Stimulated activated CD4-positive, alpha-beta T cell treated with anti-CD3 and anti-CD28 coated beads, Interleukin-12 subunit alpha, Interleukin-12 subunit beta, amount 100 ng/mL, for 4 hours (primary cell): ENCODE results near the gene SEC24B.
"Not testable (repeated sequence)": the region's sequence is repeated elsewhere in the genome, so short reads cannot be mapped to it uniquely, and the experiment has no call there.

Source experiments
- DNase-seq: peaks from one replicate; pipeline ENCODE4 v3.0.0-alpha.2; 2020

The SEC24B gene

DNA sequence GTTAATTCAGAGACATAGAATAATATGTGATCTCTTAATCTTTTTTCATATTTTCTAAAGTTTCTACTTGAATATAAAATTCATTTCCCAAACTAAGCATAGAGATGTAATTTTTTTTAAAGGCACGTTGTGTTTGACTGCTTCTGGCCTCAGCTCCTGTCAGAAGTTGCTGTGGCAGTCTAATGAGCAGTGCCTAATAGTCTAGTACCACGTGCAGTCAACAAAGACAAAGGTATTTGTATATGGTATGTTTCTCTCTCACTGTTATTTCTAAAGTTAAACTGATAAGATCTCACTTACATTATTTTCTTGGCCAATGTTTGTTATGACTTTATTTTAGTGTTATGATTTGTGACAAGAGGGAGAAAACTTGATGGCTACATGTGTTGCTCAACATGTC, 77.8 kb downstream of the SEC24B start:
- no peak for DNase-seq

GRCh38 chr4:109513368-109513767, 79.8 kb downstream of the SEC24B start:
- DNase-seq: not testable (repeated sequence)

- DNase-seq: no peak
These were observed 98.6 kb downstream of the SEC24B start for GRCh38 chr4:109532182-109532581.

DNA sequence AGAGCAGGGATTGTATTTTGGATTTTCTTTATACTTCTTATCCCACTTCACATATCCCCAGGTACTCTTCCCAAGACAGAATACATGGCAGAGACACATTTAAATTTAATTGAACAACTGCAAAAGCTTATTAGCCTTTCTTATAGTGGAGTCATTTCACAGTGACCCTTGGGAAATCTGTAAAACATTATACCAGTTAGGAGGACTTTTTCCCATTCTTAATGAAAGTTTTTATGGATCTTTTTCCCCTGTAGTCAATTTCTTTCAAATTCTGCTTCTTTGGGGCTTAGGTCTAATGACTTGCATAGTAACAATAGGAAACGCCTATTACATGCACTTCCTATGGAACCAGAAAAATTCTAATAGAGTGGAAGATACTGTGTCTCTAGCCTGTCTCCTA, 111.8 kb downstream of the SEC24B start:
- no peak for DNase-seq

DNA sequence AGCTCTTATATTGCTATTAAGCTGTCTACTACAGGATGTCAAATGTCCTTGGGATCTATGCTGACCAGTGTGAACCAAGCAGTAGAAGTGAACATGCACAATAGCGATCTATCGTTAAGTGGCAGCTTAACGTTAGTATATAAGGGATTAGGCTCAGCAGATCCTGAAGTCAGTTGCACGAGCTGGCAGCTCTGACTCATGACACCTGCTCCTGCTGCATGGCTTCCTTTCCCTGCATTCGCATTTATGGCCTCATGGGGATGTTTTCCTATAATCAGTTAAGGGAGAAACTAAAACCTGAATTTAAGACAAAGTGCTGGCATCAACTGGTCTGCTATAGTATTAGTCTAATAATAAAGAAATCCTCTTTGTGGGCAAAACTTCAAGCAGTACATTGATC, 113.8 kb downstream of the SEC24B start:
- DNase-seq: no peak

GRCh38 chr4:109548655-109549054, 115.0 kb downstream of the SEC24B start:
- DNase-seq: no peak

DNA sequence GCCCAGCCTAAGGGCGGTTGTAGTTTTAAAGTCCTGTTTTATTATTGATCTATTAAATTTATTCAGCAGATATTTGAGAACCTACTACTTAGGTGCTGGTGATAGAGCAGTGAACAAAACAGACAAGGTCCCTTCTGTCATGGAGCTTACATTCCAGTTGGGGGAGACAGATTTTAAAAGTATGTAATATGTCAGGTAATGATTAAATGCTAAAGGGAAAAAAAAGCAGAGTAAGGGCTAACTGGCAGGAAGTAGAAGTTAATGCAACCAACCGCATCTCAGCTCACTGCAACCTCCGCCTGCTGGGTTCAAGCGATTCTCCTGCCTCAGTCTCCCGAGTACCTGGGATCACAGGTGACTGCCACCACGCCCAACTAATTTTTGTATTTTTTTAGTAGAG, 118.6 kb downstream of the SEC24B start:
- DNase-seq: no peak

DNA sequence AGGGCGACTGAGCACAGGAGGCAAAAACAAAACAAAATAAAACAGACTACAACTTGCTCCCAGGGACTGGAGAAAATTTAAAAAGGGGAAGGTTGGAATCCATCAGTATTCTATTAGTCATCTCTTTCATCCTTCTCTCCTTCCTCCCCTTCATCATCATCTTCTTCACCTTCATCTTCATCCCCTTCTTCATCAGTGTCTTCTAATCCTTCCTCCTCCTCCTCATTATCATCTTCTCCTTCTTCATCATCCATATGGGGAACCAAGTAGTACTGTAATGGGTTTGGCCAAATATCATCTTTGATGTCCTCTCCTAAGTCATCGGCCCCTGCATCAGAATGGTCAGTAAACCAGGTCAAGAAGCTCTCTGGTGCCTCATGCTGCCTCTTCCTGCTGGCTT, 119.5 kb downstream of the SEC24B start:
- DNase-seq: no peak

GRCh38 chr4:109554971-109555370, 121.4 kb downstream of the SEC24B start:
- DNase-seq: no peak

DNA sequence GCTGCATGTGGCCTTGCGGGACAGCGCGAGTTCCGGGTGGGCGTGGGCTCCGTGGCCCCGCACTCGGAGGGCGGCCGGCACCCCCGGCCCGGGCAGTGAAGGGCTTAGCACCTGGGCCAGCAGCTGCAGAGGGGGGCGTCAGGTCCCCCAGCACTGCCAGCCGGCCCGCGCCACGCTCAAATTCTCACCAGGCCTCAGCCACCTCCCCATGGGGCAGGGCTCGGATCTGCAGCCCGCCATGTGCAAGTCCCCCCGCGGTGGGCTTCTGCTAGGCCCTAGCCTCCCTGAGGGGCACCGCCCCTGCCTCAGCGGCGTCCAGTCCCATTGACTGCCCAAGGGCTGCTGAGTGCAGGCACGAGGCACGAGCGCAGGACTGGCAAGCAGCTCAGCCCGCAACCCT, 123.8 kb downstream of the SEC24B start:
- no peak for DNase-seq

DNA sequence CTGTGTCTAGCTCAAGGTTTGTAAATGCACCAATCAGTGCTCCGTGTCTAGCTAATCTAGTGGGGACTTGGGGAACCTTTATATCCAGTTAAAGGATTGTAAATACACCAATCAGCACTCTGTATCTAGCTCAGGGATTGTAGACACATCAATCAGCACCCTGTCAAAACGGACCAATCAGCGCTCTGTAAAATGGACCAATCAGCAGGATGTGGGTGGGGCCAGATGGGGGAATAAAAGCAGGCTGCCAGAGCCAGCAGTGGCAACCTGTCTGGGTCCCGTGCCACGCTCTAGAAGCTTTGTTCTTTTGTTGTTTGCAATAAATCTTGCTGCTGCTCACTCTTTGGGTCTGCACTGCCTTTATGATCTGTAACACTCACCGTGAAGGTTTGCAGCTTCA, 124.5 kb downstream of the SEC24B start:
- DNase-seq: not testable (repeated sequence)

DNA sequence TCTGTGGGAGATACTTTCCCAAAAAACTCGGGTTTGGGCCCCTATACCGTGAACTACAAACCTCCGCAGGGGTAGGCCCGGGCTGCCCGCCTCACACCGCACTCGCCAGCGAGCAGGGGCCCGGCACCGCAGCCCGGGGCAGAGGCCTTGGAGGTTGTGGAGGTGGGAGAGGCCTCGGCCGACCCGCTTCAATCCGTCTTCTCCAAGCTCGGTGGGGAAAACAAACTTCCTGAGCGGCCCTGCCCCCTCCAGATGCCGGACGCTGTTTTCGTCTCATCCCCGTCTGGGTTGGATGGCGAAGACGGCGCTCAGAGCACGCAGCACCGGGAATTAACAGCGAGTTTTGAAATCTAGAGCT, 126.0 kb downstream of the SEC24B start:
- peak; percentile 42 for DNase-seq

- DNase-seq: peak; percentile 83
These were observed 126.5 kb downstream of the SEC24B start, which contains the start of gene MCUB for GRCh38 chr4:109559983-109560686. Gene MCUB, plus strand, starts transcription at chr4:109560246. Its CDS starts 92 bp downstream, at chr4:109560338.

DNA sequence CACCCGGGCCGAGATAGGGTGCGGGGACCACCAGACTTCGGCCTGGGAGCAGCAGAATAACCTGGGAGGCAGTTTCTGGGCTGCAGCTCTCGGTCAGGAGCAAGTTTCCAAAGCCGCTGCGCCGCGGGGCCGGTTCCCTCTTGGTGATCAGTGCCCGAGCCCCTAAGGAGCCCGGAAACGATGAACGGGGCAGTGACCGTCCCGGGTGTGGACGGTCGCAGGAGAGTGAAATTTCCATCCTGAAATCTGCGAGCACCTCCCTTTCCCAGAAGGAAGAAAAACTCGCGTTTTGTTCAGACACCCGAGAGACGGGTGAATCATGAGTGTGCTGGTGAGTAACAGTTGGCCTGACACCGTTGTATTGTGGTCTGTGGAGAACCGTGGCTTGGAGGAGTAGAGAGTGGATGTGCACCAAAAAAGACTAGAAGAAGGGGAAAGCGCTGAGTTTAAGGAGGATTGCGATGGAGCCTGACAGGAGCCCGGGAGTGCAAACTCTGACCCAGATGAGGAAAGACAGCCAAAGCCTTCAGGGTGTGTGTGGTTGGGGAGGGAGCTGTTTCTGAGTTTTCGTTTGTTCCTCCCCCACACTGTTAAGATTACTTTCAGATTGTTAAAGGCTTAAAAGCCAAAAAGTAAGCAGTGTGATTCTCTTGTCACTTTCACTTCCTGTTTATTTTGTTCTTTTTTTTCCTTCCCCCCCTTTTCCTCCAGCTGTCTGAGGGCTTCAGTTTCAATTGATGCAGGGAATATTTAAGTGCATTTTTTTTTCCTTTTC, 127.3 kb downstream of the SEC24B start:
- DNase-seq: peak; percentile 38

GRCh38 chr4:109562457-109563239, 129.0 kb downstream of the SEC24B start:
- DNase-seq: no peak

DNA sequence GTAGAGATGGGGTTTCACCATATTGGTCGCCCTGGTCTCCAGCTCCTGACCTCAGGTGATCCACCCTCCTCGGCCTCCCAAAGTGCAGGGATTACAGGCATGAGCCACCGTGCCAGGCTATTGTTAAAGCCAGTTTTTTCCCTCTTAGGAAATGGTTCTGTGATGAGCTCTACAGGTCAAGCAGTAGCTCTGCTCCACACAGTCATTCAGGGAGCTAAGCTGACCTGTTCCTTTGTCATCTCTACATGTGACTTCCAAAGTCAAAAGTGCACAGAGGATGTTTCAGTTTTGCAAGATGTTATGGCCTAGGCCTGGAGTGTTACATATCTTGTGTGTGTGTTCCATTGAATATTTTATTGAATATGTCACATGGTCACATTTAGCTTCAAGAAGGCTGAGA, 137.9 kb downstream of the SEC24B start:
- DNase-seq: no peak

DNA sequence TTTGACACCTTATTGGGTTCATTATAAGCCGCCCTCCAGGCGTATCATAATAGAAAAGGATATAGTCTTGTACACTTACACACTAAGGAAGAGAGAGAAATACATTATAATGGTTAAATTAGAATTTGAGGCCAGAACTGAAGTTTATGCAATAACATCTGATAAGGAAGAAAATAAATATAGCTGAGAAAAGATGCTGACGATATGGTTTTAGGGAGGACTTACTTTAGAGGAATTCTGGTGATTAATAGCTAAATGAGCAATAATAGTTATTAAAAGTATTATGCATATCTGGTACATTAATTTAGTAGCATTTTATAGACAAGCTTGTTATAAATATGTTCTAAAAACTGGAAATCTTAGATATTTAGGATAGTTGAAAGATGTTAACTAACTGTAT, 138.5 kb downstream of the SEC24B start:
- no peak for DNase-seq

DNA sequence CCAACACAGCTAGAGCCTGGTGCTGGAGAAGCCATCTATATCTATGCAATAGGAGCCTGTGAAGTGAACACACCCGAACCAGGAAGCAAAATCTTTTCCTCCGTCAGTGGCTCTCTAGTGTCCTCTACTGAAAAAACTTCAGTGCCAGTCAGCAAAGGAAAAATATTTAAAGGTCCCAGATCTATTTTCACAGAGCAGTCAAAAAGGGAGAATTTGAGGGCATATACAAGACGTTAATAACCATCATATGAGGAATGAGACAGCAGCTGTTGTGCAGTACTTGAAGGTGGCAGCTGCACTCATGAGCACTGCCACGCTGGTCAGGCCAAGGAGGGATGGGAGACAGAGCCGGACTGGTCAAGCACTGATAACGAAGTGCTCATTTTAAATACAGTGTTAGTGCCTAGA, 140.8 kb downstream of the SEC24B start:
- DNase-seq: no peak

GRCh38 chr4:109574931-109575804, 141.6 kb downstream of the SEC24B start:
- no peak for DNase-seq

GRCh38 chr4:109576462-109576861, 142.8 kb downstream of the SEC24B start:
- no peak for DNase-seq

DNA sequence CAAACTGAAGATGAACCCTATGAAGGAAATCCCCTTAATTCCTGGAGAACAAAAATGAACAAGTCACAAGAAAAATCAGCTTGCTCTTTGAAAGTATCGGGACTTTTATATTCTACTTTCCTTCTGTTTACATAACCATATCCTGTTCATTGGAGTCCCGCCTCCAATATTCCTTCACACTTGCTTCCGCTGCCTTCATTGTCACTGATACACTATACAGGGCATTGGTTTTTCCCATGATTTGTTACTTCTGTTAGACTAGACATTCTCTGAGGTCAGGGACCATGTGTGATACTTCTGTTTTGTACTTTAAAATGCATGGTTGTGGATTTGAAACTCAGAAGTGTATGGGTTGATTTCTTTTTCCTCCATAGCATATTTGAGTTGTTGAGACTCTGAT, 145.2 kb downstream of the SEC24B start:
- DNase-seq: no peak

GRCh38 chr4:109579997-109580396, 146.4 kb downstream of the SEC24B start:
- DNase-seq: not testable (repeated sequence)

DNA sequence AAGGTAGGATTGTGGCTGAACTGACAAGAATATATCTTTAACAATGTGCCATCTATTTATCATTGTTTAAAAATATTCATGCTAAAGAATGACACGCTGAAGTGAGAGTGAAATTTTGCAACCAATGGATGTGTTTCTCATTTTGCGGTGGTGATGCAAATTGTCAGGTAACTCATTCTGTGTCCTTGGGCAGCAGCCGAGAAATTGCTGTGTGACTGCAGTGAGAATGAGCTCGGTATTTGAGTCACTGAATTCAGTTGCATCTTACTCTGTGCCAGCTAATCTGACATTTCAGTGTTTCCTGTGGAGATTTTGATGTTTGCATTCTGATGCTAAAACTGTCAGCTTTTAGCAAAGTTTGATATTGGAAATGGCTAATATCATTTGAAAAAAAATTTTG, 154.6 kb downstream of the SEC24B start:
- peak; percentile 37 for DNase-seq
